DMS53 treated with DMSO at 0.1 percent for 48 hours (cell line): Measurements from ENCODE around the gene FKBP10.
"Not testable (repeated sequence)": the region's sequence is repeated elsewhere in the genome, so short reads cannot be mapped to it uniquely, and the experiment has no call there.

Experiments used
- DNase-seq: peaks from one replicate; lab custom pipeline; 2025; ENCODE audit not compliant: unreplicated experiment; lab: John Stamatoyannopoulos, UW

FKBP10 gene, protein sequence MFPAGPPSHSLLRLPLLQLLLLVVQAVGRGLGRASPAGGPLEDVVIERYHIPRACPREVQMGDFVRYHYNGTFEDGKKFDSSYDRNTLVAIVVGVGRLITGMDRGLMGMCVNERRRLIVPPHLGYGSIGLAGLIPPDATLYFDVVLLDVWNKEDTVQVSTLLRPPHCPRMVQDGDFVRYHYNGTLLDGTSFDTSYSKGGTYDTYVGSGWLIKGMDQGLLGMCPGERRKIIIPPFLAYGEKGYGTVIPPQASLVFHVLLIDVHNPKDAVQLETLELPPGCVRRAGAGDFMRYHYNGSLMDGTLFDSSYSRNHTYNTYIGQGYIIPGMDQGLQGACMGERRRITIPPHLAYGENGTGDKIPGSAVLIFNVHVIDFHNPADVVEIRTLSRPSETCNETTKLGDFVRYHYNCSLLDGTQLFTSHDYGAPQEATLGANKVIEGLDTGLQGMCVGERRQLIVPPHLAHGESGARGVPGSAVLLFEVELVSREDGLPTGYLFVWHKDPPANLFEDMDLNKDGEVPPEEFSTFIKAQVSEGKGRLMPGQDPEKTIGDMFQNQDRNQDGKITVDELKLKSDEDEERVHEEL

DNA sequence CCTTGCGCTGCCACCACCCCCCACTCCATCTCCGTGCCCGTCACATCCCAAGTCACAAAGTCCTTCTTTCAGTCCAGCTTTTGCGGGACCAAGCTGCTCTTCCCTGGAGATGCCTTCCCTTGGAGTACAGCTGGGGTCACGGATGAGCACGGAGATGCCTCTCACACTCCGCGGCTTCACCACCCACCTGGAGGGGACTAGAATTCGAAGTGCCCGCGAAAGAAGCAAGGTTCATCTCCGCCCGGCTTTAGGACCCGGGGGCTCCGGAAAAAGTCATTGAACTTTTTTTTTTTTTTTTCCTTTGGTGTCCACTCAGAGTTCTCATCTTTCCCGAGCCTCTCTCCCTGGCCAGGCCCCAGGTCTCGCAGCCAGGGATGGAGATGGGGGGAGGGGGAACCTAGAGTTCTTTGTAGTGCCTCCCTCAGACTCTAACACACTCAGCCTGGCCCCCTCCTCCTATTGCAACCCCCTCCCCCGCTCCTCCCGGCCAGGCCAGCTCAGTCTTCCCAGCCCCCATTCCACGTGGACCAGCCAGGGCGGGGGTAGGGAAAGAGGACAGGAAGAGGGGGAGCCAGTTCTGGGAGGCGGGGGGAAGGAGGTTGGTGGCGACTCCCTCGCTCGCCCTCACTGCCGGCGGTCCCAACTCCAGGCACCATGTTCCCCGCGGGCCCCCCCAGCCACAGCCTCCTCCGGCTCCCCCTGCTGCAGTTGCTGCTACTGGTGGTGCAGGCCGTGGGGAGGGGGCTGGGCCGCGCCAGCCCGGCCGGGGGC is at the start of gene FKBP10:
Gene FKBP10 (plus strand): TSS at position 624 of the 771 bp plus-strand sequence. CDS start 31 bp downstream, at position 655.
- DNase-seq: peak; percentile 59

- no peak for DNase-seq
Observed at GRCh38 chr17:41763327-41763726, 49.5 kb upstream of the FKBP10 start.

- DNase-seq: no peak
Observed at GRCh38 chr17:41766135-41766534, 46.7 kb upstream of the FKBP10 start.

DNA sequence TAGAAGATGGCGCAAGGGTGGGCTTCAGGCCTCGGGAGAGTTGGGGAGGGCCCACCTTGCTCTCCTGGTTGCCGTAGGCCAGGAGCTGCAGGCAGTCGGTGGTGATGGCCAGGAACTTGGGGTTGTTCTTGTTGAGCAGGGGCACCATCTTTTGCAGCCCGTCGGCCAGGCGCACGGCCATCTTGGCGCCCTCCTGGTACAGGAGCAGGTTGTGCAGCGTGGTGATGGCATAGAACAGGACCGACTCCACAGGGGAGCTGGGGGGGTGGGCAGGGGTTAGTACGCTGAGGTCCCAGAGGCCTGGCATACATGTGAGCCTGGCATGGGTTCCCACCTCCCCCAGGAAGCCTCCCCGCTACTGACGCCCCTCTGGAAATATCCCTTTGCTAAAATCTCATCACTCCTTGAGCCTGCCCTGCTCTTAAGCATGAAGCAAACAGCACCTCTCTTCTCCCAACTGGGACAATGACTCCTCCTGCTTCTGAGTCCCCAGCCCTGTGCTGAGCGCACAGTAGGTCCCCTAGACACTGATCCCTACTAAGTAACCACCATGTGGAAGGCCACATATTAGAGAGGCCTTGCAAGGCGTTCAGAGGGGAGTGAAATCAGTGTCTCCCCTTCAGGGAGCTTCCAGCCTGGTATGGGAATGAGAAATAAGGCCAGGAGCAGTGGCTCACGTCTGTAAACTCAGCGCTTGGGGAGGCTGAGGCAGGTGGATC is 45.3 kb upstream of the FKBP10 start:
- DNase-seq: no peak

DNA sequence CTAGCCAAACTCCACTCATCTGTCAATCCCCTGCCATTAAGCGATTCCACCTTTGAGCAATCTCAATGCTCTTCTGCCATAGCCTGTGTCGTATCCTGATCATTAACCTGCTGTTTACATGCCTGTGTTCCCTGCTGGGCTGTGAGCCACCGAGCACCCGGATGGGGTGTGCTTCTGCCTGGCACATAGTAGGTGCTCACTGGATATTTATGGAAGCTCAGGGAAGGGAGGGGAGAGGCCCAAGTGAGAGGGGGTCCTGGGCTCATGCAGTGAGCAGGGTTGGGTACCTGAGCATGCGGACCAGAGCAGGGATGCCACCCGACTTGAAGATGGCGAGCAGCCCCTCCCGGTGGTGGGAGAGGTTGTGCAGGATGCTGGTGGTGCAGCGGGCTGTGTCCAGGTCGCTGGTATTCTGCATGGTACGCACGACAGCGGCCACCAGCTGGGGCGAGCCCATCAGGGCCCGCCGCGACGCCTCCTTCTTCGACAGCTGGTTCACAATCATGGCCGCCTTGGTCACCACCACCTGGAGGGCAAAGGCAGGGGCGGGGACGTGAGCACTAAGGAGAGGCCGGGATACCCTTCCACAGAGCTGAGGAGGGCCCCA is 44.0 kb upstream of the FKBP10 start:
- DNase-seq: no peak

DNA sequence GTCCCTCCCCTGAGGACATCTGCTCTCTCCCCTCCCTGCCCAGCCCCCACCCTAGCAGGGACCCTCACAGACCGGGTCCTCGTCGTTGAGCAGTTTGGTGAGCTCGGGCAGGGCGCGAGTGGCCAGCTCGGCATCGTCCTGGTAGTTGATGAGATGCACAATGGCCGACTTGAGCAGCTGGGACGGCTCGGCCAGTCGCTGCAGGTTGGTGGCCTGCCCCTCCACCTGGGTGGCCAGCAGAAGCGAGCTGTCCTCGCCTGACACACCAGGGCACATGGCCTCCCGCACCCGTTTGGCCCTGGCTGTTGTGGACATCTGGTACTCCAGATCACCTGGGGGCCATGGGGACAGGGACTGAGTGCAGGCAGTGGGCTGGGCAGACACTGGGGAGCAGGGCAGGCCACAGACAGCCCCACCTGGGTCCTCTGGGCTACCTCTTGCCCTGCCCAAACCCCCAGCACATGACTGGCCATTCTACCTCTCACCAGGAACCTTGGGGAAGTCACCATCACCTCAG is 43.4 kb upstream of the FKBP10 start:
- DNase-seq: no peak

DNA sequence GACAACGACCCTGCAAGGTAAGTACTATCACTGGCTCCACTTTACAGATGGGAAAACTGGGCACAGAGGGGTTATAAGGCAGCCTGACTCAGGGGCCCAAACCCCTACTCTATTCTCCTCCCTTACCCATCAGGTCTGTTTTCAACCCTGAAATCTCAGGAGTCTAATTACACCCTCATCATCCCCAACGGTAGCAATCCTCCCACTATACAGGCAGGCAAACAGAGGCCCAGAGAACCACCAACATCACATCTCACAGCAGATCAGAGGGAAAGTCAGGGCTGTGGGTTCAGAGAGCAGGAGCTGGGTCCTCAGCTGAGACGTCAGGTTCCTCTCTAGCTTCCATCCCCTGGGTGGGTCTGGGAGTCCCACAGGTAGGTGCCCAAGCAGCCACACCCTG is 42.8 kb upstream of the FKBP10 start:
- DNase-seq: no peak

- no peak for DNase-seq
Observed at GRCh38 chr17:41771389-41772206, 41.2 kb upstream of the FKBP10 start.

- peak; percentile 21 for DNase-seq
Observed at GRCh38 chr17:41772218-41772585, 40.6 kb upstream of the FKBP10 start.

DNA sequence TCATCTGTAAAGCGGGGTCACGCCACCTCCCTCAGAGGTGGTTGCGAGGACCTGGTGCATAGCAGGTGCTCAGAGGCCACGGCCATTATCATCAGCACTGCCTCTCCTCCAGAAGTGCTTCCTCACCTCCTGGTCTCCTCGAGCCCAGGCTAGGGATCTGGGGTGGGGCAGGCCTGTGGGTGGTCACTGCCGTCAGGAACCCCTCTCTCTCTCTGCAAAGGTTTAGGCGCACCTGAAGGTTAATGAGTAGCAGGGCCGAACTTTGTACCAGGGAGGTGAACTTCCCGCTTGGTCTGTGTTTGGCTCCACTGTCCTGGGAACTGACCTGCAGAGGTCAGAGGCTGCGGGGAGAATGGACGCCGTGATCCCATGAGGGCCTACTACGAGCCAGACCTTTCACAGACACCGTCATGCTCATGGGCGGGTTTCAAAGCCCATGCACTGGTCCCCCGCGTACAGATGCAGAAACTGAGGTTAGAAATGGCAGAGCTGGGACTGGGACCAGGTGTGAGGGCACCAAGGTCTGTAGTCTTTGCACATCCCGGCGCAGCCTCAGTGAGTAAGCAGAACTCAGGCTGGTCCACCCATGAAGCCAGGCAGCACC is 40.1 kb upstream of the FKBP10 start:
- DNase-seq: no peak

GRCh38 chr17:41773190-41773588 is 39.6 kb upstream of the FKBP10 start:
- peak; percentile 89 for DNase-seq

GRCh38 chr17:41773731-41774193 is 39.0 kb upstream of the FKBP10 start:
- peak; percentile 8 for DNase-seq

GRCh38 chr17:41775394-41776226 is 37.2 kb upstream of the FKBP10 start:
- DNase-seq: no peak

DNA sequence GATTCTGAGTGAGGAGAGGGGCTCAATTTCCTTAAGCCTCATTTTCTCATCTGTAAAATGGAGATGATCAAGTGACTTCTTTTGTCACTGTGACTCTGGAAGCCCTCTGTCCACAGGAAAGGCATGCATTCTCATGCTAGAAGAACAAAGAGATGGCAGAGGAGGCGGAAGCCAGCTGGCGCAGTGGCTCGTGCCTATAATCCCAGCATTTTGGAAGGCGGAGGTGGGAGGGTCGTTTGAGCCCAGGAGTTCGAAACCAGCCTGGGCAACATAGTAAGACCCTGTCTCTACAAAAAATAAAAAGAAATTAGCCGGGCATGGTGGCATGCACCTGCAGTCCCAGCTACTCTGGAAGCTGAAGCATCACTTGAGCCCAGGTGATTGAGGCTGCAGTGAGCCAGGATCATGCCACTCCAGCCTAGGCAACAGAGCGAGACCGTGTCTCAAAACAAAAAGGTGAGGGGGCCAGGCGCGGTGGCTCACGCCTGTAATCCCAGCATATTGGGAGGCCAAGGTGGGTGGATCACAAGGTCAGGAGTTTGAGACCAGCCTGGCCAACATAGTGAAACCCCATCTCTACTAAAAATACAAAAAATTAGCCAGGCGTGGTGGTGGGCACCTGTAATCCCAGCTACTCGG is 36.4 kb upstream of the FKBP10 start:
- DNase-seq: not testable (repeated sequence)

DNA sequence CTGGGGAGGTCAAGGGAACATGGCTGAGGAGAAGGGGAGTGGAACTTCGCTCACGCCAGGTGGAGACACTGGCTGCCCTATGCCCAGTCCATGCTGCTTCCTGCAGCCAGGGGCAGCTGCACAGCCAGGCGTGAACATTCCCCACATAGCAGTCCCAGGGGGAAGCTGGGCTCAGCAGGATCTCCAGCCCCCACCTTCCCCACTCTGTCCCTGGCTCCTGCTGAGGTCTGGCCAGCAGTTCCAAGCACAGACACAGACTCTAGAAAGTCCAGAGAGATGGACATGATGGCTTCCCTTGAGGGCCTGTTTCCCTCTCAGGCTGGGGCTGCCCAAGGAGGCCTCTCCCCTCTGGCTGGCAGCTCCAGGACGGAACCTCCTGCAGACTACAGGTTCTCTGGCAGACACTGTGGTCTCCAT is 35.6 kb upstream of the FKBP10 start:
- DNase-seq: peak; percentile 27

DNA sequence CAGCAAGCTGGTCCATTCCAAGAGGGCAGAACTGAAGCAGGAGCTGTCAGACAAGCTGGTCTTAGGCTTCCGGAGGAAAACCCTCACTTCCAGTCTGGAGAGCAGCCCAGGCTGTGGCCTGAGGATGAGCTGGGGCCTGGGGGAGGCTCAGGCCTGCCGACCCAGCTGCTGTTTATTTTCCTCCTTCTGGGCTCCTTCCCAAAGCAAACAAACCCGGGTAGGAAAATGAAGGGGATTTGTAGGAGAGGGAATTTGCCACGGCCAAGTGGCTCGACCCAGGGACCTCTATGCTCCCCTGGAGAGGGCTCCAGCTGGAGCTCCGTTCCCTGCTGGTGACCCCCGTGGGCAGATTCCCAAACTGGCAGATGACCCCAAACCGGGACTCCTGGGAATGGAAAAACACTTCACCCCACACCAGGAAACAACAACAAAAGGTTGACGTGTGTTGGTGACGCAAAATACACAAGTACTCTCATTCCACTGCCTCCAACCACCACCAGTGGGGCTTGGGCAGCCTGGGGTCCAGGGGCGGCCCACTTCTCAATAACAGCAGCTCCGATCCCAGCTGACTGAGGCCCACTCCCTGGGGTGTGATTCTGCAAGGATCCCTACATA is 35.1 kb upstream of the FKBP10 start:
- peak; percentile 88 for DNase-seq

DNA sequence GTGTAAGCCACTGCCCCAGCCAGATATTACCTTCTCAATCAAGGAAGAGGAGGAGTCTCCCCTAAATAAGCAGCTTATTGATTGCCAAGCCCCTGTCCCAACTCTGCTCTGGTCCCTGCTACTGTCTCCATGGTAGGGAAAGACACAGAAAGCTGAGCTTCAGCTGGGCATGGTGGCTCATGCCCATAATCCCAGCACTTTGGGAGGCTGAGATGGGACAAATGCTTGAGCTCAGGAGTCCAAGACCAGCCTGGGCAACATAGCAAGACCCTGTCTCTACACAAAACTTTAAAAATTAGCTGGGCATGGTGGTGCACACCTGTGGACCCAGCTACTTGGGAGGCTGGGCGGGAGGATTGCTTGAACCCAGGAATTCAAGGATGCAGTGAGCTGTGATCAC is 32.9 kb upstream of the FKBP10 start:
- DNase-seq: no peak
